ENCODE measurements around the gene TRABD2A.
"Not testable (repeated sequence)": the region's sequence is repeated elsewhere in the genome, so short reads cannot be mapped to it uniquely, and the experiment has no call there.

TRABD2A gene, protein sequence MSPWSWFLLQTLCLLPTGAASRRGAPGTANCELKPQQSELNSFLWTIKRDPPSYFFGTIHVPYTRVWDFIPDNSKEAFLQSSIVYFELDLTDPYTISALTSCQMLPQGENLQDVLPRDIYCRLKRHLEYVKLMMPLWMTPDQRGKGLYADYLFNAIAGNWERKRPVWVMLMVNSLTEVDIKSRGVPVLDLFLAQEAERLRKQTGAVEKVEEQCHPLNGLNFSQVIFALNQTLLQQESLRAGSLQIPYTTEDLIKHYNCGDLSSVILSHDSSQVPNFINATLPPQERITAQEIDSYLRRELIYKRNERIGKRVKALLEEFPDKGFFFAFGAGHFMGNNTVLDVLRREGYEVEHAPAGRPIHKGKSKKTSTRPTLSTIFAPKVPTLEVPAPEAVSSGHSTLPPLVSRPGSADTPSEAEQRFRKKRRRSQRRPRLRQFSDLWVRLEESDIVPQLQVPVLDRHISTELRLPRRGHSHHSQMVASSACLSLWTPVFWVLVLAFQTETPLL

DNA sequence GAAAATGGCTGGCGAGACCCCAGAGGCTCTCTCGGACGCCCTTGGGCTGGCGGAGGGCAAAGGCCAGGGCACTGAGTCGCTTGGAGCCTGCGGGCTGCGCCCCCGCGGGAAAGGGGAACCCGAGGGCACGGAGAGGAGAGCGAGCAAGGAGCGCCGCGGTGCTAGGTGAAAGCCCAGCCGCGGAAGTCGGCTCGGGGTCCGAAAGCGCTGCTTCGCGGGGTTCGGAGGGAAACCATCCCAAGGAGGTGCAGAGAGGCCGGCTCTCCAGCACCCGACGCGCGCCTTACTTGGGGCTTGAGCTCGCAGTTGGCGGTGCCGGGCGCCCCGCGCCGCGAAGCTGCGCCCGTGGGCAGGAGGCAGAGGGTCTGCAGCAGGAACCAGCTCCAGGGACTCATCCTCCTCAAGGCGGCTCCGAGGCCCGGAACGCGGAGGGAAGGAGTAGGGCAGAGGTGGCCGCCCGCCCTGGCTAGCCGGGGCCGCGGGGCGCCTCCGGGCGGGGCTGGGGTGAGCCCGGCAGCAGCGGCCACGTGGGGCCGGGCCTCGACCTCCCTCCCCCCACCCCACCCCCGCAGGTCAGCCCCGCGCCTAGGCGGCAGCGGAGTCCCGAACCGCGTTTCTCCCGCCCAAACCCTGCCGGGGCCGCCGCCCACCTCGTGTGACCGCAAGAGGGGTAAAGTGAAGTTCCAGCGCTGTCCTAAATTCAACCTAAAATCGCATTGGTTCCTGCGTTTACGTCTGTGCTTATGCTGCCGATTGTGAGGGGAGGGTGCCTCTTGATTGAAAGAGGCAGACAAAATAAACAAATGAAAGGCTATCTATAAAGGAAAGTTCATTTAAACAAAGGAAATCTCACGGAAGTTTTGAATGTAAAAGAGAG, at the start of gene TRABD2A:
Gene TRABD2A, minus strand, starts transcription at position 440 of the 877 bp plus-strand sequence. Its CDS starts 45 bp downstream, at position 395.
- DNase-seq: peak; percentile 26 to 39

DNA sequence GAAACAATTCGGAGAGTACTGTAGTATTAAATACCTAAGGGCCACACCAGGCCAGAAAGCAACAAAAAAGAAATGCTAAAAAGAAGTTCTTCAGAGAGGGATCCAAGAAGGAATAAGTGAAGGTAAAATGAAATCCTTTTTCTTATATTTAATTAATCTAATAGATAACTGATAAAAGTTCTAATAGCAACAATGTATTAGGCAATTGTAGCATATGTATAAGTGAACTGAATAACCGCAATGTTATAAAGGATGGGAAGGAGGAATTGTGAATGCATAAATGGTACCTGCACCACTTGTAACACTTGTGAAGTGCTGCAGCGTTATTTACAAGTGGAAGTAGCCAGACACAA, 46.4 kb upstream of the TRABD2A start:
- no peak for DNase-seq

DNA sequence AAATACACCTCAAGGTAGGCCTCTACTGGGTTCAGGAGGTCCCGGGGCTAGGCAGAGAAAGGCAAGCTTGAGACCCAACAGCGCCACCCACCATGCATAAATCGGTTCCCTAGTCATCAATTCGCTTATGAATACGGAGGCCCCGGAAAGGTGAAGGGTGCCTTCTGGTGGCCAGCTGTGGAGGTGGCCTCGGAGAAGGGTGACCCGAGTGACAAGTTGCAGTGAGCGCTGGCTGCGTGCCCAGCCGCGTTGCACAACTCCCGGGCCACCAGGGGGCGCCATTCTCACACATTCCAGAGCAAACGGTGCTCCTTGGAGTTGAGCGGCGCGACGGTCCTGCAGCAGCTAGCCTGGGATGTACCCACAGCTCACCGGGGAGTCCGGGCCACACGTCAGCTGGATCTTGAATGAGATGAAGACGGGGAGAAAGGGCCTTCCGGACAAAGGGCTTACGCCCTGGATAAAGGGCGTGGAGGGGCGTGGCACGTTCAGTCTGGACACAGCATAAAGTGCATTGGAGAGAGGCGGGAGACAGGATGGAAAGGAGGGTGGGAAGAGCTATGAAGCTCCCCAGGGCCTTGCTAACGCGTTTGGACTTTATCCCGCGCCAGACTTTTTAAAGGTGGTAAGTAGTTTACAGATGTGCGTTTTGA, 45.0 kb upstream of the TRABD2A start:
- DNase-seq: peak; percentile 94 to 99

DNA sequence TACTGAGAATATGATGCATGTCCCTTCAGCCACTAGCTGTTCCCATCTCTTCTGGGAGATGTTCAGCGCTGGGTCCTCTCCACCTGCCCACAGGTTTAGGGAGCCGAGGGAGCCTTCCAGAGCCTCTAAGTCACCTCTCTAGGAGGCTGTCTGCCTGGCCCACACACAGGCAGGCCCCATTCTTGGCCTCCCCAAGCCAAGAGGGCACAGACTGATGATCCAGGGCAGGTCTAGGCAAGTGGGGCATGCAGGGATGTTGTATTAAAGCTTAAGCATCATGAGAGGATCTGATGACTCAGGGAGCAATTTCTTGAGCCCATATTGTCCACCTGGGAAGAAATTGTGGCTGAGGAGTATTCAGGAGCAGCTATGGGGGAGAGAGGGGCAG, 44.4 kb upstream of the TRABD2A start:
- no peak for DNase-seq

DNA sequence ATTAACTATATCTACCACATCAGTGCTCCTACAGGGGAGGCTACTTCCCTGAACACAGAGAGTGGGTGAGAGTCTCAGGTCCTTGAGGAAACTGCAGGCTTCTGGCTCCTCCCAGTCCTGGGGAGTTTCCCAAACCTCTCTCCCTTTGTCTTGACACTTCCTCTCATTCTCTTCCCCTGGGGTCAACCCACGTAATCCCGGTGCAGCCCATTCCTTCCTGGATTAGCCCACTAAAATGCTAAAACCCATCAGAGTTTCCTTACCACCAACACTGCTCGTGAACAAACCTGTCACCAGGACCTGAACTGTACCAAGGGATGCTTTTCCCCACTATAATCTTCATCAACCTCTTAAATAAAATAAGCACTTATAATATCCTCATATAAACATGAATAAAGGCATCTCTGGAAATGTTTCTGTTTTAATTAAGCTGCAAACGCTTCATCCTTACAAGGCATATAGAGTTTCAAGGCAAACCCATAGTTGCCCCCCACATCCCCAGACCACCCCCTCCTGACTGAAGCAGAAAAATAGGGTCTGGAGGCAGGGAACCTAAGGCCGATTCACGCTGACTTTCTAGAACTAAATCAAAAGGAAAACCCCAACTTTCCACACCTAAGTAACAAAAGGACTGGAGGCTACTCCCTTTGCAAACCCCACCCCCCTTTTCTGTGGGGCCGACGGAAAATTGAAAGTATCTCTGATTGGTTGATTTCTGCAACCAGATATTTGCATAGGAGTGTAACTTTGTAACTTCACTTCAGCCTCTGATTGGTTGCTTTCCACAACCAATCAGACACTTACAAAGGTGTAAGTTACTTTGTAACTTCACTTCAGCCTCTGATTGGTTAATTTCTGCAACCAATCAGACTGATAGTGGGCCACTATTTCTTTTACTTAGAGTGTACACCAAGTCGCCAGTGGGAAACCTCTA, 43.6 kb upstream of the TRABD2A start:
- DNase-seq: peak; percentile 86 to 93

DNA sequence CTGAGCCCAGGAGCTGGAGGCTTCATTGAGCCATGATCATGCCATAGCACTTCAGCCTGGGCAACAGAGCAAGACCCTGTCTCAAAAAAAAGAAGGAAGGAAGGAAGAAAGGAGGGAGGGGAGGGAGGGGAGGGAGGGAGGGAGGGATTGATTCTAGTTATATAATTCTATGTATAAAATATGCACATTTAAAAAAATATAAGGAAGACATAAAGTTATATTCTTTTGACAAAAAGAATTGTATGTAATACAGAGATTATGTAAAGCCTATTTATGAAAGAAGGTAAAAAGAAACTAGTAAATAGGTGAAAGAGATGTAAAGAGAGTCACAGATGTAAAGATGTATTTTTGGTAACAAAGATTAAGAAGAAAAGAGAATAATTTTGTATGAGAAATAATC, 42.1 kb upstream of the TRABD2A start:
- DNase-seq: no peak

DNA sequence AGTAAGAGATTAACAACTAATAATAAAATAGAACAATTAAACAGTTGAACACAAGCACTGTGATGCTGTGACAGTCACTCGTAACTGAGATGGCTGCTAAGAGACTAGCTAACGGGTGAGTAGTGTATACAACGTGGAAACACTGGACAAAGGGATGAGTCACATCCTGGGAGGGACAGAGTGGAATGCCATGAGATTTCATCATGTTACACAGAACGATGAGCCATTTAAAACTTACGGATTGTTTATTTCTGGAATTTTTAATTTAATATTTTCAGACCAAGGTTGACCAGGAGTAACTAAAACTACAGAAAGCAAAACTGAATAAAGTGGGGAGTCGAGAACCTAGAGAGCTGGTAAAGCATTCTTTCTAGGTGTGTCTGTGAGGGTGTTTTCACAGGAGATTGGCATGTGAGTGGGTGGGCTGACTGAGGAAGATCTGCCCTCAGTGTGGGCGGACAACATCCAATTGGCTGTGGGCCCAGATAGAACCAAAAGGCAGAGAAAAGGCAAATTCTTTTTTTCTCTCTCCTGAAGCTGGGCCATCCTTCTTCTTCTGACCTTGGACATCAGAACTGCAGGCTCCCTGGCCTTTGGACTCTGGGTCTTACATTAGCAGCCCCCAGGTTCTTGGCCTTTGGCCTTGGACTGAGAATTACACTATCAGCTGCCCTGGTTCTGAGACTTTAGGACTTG, 39.1 kb upstream of the TRABD2A start:
- DNase-seq: peak; percentile 86 to 93

DNA sequence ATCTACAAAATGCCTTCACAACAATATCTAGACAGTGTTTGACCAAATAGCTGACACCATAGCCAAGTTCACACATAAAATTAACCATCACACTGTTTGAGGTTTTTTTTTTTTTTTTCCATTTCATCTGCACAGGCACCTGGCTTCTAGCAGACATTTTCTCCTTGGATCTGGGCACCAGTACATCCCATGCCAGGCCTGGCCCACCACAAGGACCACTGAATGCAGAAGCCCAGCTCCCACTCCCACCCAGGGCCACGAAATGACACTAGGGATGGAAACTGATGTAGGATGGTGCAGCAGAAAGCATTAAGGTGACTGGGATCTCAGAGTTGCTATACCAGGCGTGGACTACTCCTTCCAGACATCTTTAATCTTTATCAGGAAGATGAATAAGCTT, 37.5 kb upstream of the TRABD2A start:
- DNase-seq: no peak

DNA sequence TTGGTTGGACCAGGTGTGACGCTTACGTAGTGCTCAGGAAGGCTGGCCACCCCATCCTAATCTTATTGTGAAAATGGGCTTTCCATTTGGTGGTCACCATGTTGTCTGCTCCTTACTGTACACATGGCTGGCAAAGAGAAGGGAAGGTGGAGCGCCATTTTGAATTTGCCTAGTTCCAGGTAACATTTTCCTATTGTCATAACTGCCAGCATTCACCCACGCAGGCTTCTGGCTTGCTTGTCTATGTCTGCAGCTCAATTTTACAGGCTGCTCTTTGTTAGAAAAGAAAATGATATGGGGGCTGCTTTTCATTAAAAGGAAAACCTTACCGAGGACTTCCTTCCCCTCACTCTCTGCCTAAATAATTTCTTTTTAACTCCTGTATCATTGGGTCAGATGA, 36.9 kb upstream of the TRABD2A start:
- DNase-seq: not testable (repeated sequence)

DNA sequence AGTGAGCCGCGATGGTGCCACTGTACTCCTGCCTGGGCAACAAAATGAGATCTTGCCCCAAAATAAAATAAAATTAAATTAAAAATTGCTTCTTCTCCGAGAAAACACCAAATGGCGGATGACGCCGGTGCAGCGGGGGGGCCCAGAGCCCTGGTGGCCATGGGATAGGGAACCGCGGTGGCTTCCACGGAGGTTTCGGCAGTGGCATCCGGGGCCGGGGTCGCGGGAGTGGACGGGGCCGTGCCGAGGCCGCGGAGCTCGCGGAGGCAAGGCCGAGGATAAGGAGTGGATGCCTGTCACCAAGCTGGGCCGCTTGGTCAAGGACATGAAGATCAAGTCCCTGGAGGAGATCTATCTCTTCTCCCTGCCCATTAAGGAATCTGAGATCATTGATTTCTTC, 34.8 kb upstream of the TRABD2A start:
- not testable (repeated sequence) for DNase-seq

DNA sequence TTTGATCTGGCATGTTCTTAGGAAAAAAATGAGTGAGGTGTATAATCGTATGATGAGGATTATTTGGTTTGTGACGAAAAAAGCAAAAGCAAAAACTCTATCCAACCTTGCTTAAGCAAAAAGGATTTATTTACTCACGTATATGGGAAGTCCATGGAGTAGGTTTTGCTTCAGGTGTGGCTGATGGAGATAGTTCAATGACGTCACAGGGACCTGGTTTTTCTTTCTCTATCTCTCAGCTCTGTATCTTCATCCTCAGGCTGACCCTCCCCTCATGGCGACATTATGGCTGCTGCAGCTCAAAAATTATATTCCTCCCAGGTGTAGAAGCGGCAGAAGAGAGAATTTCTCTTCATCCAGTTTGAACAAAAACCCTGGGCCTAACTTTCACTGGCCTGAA, 33.5 kb upstream of the TRABD2A start:
- no peak for DNase-seq

DNA sequence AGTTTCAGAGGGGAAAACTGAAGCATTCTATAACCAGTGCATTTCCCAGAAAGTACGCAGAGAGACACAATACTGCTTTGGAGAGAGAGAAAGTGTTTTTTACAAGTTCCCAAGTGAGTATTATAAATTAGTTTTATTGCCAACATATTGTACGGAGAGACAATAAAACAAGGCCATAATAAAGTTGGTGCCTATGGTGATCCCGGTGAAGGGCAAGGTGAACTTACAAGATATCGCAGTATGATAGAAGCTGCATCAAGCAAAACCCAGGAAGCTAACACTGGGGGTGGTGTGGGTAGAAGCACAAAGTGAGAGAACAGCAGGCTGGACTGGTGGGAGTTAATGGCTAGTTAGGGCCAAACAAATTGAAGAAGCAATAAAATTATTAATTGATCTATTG, 32.1 kb upstream of the TRABD2A start:
- DNase-seq: no peak

DNA sequence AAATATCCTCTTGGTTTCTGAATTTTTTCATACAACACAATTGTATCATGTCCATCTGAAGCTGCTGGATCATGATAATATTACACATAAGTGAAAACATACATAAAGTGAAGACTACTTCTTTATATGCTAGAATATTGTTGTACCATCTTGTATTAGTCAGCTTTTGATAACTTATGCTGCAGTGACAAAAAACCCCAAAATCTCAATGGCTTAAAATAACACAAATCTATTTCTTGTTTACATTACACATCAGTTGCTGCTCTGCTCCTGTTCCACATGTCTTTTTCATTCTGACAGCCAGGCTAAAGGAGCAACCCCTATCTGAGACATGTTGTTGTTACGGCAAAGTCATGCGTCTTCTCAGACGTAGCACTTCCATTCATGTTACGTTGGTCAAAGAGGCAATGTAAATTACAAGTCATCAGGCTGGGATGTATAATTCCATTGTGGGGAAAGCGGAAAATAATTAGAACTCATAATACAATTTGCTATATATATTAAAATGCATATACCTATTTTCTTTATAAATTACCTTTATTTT, 30.3 kb upstream of the TRABD2A start:
- no peak for DNase-seq

DNA sequence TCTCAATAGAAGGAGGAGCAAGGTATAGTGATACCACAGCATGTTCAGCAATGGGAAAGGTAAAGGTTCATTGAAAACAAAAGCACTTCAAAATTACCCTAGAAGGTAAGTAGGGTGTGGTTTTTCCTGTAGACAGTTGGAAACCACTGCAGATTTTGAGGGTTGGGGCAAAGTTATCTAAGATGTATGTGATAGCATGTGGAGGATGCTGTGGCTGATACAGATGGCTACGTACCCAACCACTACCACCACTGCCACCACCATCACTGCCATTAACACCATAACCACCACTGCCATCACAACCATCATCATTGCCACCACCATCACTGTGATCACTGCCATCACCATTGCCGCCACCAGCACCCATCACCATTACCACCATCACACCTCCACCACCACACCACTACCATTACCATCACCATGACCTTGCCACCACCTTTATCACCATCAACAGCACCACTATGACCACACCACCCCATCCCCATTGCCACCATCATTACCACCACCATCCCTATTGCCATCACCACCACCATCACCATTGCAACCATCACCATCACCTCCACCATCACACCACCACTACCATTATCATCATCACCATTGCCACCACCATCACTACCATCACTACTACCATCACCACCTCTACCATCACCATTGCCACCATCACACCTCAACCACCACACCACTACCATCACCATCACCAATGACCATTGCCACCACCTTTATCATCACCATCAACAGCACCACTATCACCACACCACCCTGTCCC, 28.2 kb upstream of the TRABD2A start:
- no peak for DNase-seq

DNA sequence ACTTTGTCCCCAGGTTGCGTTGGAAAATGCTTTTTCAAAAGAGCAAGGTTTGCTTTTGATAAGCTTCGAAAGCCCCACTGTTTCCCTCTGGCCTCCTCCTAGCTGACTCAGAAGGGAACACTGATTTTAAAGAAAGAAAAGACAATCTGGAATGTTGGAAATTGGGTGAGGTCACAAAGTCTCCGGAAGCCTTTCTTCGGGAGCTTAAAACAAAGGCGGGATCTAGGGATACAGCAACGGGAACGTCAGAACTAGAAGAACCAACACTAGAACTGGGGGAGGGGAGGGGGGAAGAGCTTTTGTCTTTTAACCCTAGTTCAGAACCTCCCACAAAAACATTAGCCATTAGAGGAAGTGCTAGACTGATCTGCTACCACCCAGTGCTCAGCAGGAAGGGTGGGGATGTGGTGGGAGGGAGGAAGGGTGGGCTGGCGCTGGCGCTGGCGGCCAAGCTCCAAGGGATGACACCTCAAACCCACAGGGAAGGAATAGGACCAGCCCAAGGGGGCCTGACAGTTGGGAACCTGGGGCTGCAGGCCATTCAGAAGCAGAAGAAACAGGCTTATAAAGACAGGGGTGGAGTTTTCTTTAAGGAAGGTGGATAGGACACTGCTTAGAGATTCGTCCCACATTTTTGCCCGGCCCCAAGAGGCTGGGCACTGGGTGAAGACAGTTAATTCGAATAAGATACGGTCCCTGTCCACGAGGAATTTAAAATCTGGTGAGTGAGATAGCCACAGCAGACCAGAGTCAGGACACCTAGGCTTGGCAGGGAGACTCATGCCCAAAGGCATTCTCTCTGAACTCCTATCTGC, 26.2 kb upstream of the TRABD2A start:
- peak; percentile 87 to 96 for DNase-seq

DNA sequence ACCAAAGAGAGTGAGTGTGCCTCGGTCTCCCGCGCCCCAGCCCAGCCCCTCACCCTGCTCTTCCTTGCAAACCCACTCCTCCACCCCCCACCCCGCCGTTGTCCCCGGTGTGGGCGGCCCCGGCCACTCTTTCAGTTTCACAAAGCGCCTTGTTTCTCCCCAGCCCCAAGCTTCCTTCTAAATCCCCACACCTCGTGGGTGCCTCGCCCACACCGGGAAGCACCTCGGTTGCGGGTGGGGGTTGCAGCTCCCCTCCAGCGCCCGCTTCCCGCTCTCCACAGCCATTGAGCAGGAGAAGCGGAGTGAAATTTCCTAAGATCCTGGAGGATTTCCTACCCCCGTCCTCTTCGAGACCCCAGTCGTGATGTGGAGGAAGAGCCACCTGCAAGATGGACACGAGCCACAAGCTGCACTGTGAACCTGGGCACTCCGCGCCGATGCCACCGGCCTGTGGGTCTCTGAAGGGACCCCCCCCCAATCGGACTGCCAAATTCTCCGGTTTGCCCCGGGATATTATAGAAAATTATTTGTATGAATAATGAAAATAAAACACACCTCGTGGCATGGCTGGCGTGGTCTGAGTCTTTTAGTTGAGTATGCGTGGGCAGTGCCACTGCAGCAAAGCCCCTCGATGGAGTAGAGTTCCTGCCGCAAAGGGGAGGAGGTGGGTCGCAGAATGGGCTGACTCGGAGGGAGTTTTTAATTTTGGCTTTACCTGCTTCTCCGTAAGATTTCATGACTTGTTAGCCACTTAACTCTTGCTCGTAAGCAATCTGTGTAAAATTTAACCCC, 25.4 kb upstream of the TRABD2A start:
- peak; percentile 82 to 90 for DNase-seq

DNA sequence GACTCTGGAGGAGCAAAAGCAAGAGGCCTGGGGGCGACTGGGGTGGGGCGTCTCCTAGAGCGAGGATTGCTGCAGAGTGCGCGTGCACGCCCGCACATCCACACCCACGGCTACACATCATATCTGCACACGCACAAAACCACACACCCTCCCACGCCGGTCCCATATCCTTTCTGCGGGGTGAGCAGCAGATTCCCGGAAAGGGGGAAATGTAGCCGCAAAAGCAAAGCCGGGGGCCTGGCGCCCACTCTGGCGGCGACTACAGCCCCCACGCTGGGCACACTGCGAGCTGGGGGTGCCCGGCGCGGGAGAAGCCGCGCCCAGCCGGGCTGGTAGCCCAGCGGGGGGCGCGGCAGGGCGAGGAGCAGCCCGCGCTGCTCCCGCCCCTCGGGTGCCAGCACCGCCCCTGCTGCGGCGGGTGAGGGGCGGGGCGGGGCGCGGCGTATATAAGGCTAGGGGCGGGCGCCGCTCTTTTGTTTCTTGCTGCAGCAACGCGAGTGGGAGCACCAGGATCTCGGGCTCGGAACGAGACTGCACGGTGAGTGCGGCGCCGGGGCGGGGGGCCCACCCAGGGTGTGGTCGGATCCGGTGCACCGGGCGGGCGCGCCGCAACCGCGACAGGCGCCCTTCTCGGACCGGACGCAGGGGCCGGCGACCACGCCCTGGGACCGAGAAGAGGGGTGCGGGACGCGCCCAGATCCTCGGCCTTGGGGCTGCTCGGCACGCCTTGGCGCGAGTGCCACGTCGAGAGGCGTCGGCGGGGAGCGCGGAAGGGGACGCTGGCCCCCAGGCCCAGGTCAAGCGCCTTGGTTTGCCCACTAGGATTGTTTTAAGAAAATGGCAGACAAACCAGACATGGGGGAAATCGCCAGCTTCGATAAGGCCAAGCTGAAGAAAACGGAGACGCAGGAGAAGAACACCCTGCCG, 24.6 kb upstream of the TRABD2A start, which contains the start of gene TMSB10:
Gene TMSB10, plus strand, starts transcription at position 476 of the 927 bp plus-strand sequence.
- DNase-seq: peak; percentile 83 to 94
